ENCODE data around the gene FEZF2.

The FEZF2 gene

GRCh38 chr3:62373215-62373614 lies at the start of gene FEZF2:
Gene FEZF2, minus strand, starts transcription at chr3:62373550. Its CDS starts 682 bp downstream, at chr3:62372868.
- DNase-seq (ENCODE audit: low read depth) = no peak

GRCh38 chr3:62421207-62421606 lies 47.9 kb upstream of the FEZF2 start:
- DNase-seq (ENCODE audit: low read depth) = no peak

- no peak for DNase-seq (ENCODE audit: low read depth)
These were observed 42.8 kb upstream of the FEZF2 start for GRCh38 chr3:62416144-62416543.

GRCh38 chr3:62415312-62415801 lies 42.0 kb upstream of the FEZF2 start:
- no peak for DNase-seq (ENCODE audit: low read depth)

- DNase-seq (ENCODE audit: low read depth) = no peak
These were observed 41.4 kb upstream of the FEZF2 start for GRCh38 chr3:62414786-62415185.

- DNase-seq (ENCODE audit: low read depth) = no peak
These were observed 40.3 kb upstream of the FEZF2 start for GRCh38 chr3:62413687-62414086.

GRCh38 chr3:62406945-62407344 lies 33.6 kb upstream of the FEZF2 start:
- DNase-seq (ENCODE audit: low read depth) = no peak

GRCh38 chr3:62405566-62405965 lies 32.2 kb upstream of the FEZF2 start:
- DNase-seq (ENCODE audit: low read depth) = no peak

- no peak for DNase-seq (ENCODE audit: low read depth)
These were observed 31.8 kb upstream of the FEZF2 start for GRCh38 chr3:62405135-62405534.

GRCh38 chr3:62404321-62404720 lies 31.0 kb upstream of the FEZF2 start:
- no peak for DNase-seq (ENCODE audit: low read depth)

GRCh38 chr3:62403765-62404164 lies 30.4 kb upstream of the FEZF2 start:
- no peak for DNase-seq (ENCODE audit: low read depth)

- no peak for DNase-seq (ENCODE audit: low read depth)
These were observed 19.4 kb upstream of the FEZF2 start for GRCh38 chr3:62392626-62393292.

GRCh38 chr3:62387251-62387650 lies 13.9 kb upstream of the FEZF2 start:
- DNase-seq (ENCODE audit: low read depth) = no peak

- no peak for DNase-seq (ENCODE audit: low read depth)
These were observed 6.0 kb upstream of the FEZF2 start for GRCh38 chr3:62379321-62379798.

- DNase-seq (ENCODE audit: low read depth) = no peak
These were observed 5.6 kb upstream of the FEZF2 start for GRCh38 chr3:62378921-62379320.

GRCh38 chr3:62378311-62378789 lies 5.0 kb upstream of the FEZF2 start:
- DNase-seq (ENCODE audit: low read depth) = no peak

- no peak for DNase-seq (ENCODE audit: low read depth)
These were observed 3.8 kb upstream of the FEZF2 start for GRCh38 chr3:62376906-62377877.

GRCh38 chr3:62376454-62376720 lies 3.0 kb upstream of the FEZF2 start:
- no peak for DNase-seq (ENCODE audit: low read depth)

GRCh38 chr3:62375655-62376453 lies 2.5 kb upstream of the FEZF2 start:
- no peak for DNase-seq (ENCODE audit: low read depth)

GRCh38 chr3:62374341-62375218 lies 1.2 kb upstream of the FEZF2 start:
- no peak for DNase-seq (ENCODE audit: low read depth)

- DNase-seq (ENCODE audit: low read depth) = no peak
These were observed 474 bp upstream of the FEZF2 start for GRCh38 chr3:62373714-62374333.

All from amniotic epithelial cell (primary cell).